ENCODE data around the gene SPEN. TPM values are rescaled to one million over a fixed set of nuclear protein-coding genes. Genes with fewer than 3 reads are reported as not detected.

Gene SPEN
- total RNA-seq, 1 experiment from 2014 or later = 44.2 TPM

DNA sequence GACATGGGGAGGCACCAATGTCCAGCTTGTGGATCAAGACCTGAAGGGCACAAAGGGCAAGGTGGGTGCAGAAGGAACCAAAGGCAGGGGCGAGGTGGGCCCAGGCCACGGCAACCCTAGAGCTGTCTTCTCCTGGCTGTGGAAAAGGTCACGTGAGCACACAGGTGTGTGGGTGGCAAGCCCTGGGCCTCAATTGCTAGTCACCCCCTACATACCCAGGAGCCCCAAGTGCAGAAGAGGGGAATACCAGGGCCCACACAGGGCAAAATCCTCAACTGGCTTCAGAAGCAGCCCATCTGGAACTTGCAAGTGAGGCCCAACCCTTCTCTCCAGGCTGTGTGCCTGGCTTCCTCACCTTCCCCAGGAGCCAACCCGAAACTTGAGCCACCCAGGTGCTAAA is 102.8 kb downstream of the SPEN start:
- ChIA-PET POLR2A (interaction anchor here (1.3 to 4.1 kb wide), 8 partner anchors 21 to 153 kb away, joined by 4 to 23 read pairs (median 8); partner anchors contain the start of gene ZBTB17), CTCF (interaction anchor here (0.6 to 1.5 kb wide), 6 partner anchors 20 to 1927 kb away, joined by 3 to 5 read pairs (median 3); no protein-coding TSS in a partner anchor)
- peaks cover 27% of the 10 kb centered on the region for H3K36me3 Mint-ChIP-seq (ENCODE audit: insufficient read depth, unreplicated experiment)
- TF ChIP-seq CTCF (IDR thresholded peaks at IDR 0.05; ENCODE audit: unreplicated experiment) = no peak
- no peaks in the 10 kb centered on the region for H3K9me3 Mint-ChIP-seq (ENCODE audit: unreplicated experiment)
- peak overlapping the region; percentile 47 for H3K4me3 Mint-ChIP-seq (ENCODE audit: unreplicated experiment)
- no TSS peak for BruUV-seq (replicated peaks)
- no peaks in the 10 kb centered on the region for H3K27me3 Mint-ChIP-seq (ENCODE audit: insufficient read depth, unreplicated experiment)
- peak overlapping the region; percentile 87 for H3K27ac Mint-ChIP-seq (ENCODE audit: low read depth, unreplicated experiment)
- intact Hi-C loops (cut with micrococcal nuclease) = no loop called here
- peaks cover 59% of the 10 kb centered on the region for H3K4me1 Mint-ChIP-seq (ENCODE audit: insufficient read depth, unreplicated experiment)
- no peak for DNase-seq (ENCODE audit: unreplicated experiment)

- intact Hi-C loops (cut with micrococcal nuclease) = no loop called here
These were observed 103.3 kb downstream of the SPEN start for GRCh38 chr1:15950763-15951295.

DNA sequence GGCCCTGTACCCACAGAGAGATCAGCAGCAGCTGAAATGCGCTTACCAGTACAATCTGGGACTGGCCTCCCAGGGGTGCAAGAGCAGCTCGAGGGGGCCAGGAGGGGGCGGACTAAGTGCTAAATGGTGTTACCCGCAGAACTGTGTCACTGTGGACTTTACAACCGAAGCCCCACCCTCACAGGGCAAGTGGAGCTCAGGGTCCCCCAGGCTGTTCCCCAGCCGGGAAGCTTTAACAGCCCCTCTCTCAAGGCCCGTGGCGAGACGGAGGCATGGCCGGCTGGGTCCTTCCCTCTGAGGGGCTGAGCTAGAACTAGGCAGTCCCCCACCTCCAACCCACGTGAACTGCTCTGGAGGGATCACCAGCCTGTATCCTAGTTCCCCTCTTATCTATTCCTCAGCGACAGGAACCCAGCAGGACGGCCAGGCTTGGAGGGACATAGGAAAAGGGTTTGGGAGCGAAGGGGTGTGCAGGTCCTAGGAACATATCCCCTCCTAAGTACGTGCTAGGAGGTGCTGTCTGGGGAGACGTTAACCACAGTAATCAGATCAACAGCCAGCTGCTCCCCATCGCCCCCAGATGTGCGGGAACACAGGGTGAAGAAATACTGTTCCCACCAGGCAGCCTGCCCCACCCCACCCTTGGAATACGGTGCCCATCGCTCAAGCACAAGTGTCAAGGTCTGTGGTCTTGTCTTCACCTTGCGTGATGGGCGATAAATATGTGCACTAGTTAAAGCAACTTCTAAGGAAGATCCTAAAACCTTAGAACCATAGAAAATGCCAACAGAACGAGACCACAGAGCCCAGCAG is 104.0 kb downstream of the SPEN start:
- H3K36me3 Mint-ChIP-seq (ENCODE audit: insufficient read depth, unreplicated experiment) = peaks cover 28% of the 10 kb centered on the region
- DNase-seq (ENCODE audit: unreplicated experiment) = no peak
- H3K27ac Mint-ChIP-seq (ENCODE audit: low read depth, unreplicated experiment) = peak overlapping the region; percentile 87
- BruUV-seq (replicated peaks) = no TSS peak
- POLR2A ChIA-PET = interaction anchor here (0.7 to 4.1 kb wide), 8 partner anchors 24 to 152 kb away, joined by 3 to 23 read pairs (median 8); partner anchors contain the start of gene ZBTB17
- H3K4me1 Mint-ChIP-seq (ENCODE audit: insufficient read depth, unreplicated experiment) = peaks cover 68% of the 10 kb centered on the region
- CTCF ChIA-PET = interaction anchor here (0.8 to 1.5 kb wide), 3 partner anchors 136 to 155 kb away, joined by 3 to 5 read pairs (median 4); no protein-coding TSS in a partner anchor
- H3K9me3 Mint-ChIP-seq (ENCODE audit: unreplicated experiment) = no peaks in the 10 kb centered on the region
- no peaks in the 10 kb centered on the region for H3K27me3 Mint-ChIP-seq (ENCODE audit: insufficient read depth, unreplicated experiment)
- peak overlapping the region; percentile 60 for H3K4me3 Mint-ChIP-seq (ENCODE audit: unreplicated experiment)
- TF ChIP-seq CTCF (IDR thresholded peaks at IDR 0.05; ENCODE audit: unreplicated experiment) = no peak
- intact Hi-C loops (cut with micrococcal nuclease) = loop anchor here (2.0 kb wide), 1 partner anchor 159 kb away; no protein-coding TSS in a partner anchor

More at GRCh38 chr1:15950763-15951295, 103.3 kb downstream of the SPEN start:
- POLR2A ChIA-PET = interaction anchor here (1.8 to 4.1 kb wide), 5 partner anchors 22 to 117 kb away, joined by 5 to 23 read pairs (median 8); partner anchors contain the start of gene ZBTB17
- CTCF ChIA-PET = interaction anchor here (0.6 to 1.5 kb wide), 6 partner anchors 19 to 1927 kb away, joined by 3 to 5 read pairs (median 3); no protein-coding TSS in a partner anchor
- Mint-ChIP-seq H3K9me3 (ENCODE audit: unreplicated experiment) (no peaks in the 10 kb centered on the region), H3K4me1 (ENCODE audit: insufficient read depth, unreplicated experiment) (peaks cover 61% of the 10 kb centered on the region), H3K4me3 (ENCODE audit: unreplicated experiment) (no peak overlapping the region), H3K27ac (ENCODE audit: low read depth, unreplicated experiment) (peak overlapping the region; percentile 87), H3K27me3 (ENCODE audit: insufficient read depth, unreplicated experiment) (no peaks in the 10 kb centered on the region), H3K36me3 (ENCODE audit: insufficient read depth, unreplicated experiment) (peaks cover 27% of the 10 kb centered on the region)
- TF ChIP-seq CTCF (IDR thresholded peaks at IDR 0.05; ENCODE audit: unreplicated experiment) = no peak
- no TSS peak for BruUV-seq (replicated peaks)
- DNase-seq (ENCODE audit: unreplicated experiment) = no peak

All from MCF 10A (cell line).